HG03135 (cell line): ENCODE measurements around the gene ATP2A3.

Experiments
- ATAC-seq: cut with Tn5 transposase; IDR thresholded peaks from one replicate; pipeline ENCODE4 v1.9.1; 2021; ENCODE audit warnings: mild to moderate bottlenecking, moderate library complexity; ENCODE audit not compliant: unreplicated experiment

Gene ATP2A3

DNA sequence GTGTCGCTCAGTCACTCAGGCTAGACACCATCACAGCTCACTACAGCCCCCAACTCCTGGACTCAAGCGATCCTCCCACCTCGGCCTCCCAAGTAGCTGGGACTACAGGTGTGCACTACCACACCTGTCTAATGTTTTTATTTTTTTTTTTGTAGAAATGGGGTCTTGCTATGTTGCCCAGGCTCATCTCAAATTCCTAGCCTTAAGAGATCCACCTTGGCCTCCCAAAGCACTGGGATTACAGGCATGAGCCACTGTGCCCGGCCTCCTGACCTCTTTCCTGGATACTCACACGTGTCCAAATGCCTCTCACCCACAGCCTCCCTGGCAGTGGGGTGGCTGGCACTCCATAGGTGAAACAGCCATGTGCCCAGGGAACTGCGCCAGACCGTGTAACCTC lies 88.9 kb downstream of the ATP2A3 start:
- no peak for ATAC-seq
